Loucy (cell line): ENCODE results near the gene TMEM132D.

Source experiments
- CTCF ChIP-seq: fragments of 200-600 bp; sonication (generic); conservative IDR thresholded peaks from 2 replicates; pipeline ENCODE4 v1.5.1; 2014; ENCODE audit warnings: mild to moderate bottlenecking, antibody characterized with exemption, low read length
- EZH2phosphoT487 ChIP-seq: fragments of 200-600 bp; IDR thresholded peaks from 2 replicates; pipeline ENCODE4 v1.6.1; 2018; ENCODE audit warnings: antibody characterized with exemption, mild to moderate bottlenecking, moderate library complexity, borderline replicate concordance

DNA sequence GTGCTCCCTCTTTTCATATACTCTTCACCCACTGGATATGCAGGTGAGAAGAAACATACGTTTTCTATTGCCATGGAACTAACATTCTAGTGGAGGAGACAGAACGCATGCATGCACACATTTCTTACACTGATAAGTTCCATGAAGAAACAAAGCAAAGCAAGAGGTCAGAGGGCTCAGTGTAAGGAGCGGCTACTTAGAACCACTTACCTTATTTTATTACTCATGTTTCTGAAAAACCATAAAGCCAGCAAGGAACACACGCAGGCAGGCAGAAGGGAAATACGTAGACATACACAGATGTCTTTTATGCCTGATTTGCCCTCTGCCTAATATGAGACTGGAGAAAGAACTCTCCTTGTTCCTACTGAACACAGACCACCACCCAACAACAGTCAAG, 362.9 kb downstream of the TMEM132D start:
- TF ChIP-seq CTCF (no peak), EZH2phosphoT487 (no peak)
